ENCODE data around the gene MXI1. TPM values are rescaled to one million over a fixed set of nuclear protein-coding genes. Genes with fewer than 3 reads are reported as not detected.

Gene MXI1
- total RNA-seq, 3 donors from 2014 or later (not counting 1 experiment from before 2014, with no cell fraction given), result 11.2 to 14.1 (median 13.6) TPM

GRCh38 chr10:110323503-110323902 is 116.1 kb downstream of the MXI1 start:
- Mint-ChIP-seq H3K36me3 (no peaks in the 10 kb centered on the region), H3K4me3 (no peak overlapping the region), H3K27ac (no peak overlapping the region), H3K27me3 (ENCODE audit: low read depth in 2 of 2) (peaks cover 21 to 39% of the 10 kb centered on the region in 2 donors), H3K9me3 (no peaks in the 10 kb centered on the region), H3K4me1 (no peaks in the 10 kb centered on the region)
- Histone ChIP-seq H3K9me3 (ENCODE audit: control insufficient read depth, insufficient read depth, low read length) (no peaks in the 10 kb centered on the region), H3K4me3 (ENCODE audit: low read length) (no peak overlapping the region), H3K4me1 (ENCODE audit: control insufficient read depth, insufficient read depth, low read length) (no peaks in the 10 kb centered on the region), H3K27me3 (ENCODE audit: control insufficient read depth, insufficient read depth, low read length) (no peaks in the 10 kb centered on the region), H3K27ac (ENCODE audit: low read length) (no peak overlapping the region), H3K36me3 (ENCODE audit: control insufficient read depth, insufficient read depth, low read length) (no peaks in the 10 kb centered on the region)
- no peak for ATAC-seq
- no peak for TF ChIP-seq CTCF (IDR thresholded peaks at IDR 0.05)
- DNase-seq, result no peak
- WGBS (ENCODE audit: insufficient coverage), result 97% methylated on average over 1 of the region's 2 CpGs
- intact Hi-C loops (cut with micrococcal nuclease), result no loop called here

GRCh38 chr10:110324201-110324804 is 116.9 kb downstream of the MXI1 start:
- ATAC-seq, result no peak

GRCh38 chr10:110324805-110325280 is 117.4 kb downstream of the MXI1 start:
- Mint-ChIP-seq H3K27ac (no peak overlapping the region), H3K27me3 (ENCODE audit: low read depth in 2 of 2) (peaks cover 18 to 39% of the 10 kb centered on the region in 2 donors), H3K4me1 (no peaks in the 10 kb centered on the region), H3K9me3 (no peaks in the 10 kb centered on the region), H3K4me3 (no peak overlapping the region), H3K36me3 (no peaks in the 10 kb centered on the region)
- intact Hi-C loops (cut with micrococcal nuclease), result no loop called here
- ATAC-seq (no peak), DNase-seq (no peak)
- no peaks in the 10 kb centered on the region for H3K4me1 ChIP-seq (ENCODE audit: control insufficient read depth, insufficient read depth, low read length)
- TF ChIP-seq CTCF (IDR thresholded peaks at IDR 0.05), result no peak
- WGBS (ENCODE audit: insufficient coverage), result 59% methylated on average over 3 of the region's 3 CpGs
- H3K36me3 ChIP-seq (ENCODE audit: control insufficient read depth, insufficient read depth, low read length), result no peaks in the 10 kb centered on the region
- no peaks in the 10 kb centered on the region for H3K27me3 ChIP-seq (ENCODE audit: control insufficient read depth, insufficient read depth, low read length)
- H3K9me3 ChIP-seq (ENCODE audit: control insufficient read depth, insufficient read depth, low read length), result no peaks in the 10 kb centered on the region
- no peak overlapping the region for H3K4me3 ChIP-seq (ENCODE audit: low read length)
- H3K27ac ChIP-seq (ENCODE audit: low read length), result no peak overlapping the region

More at GRCh38 chr10:110324201-110324804, 116.9 kb downstream of the MXI1 start:
- Histone ChIP-seq H3K4me1 (ENCODE audit: control insufficient read depth, insufficient read depth, low read length) (no peaks in the 10 kb centered on the region), H3K27ac (ENCODE audit: low read length) (no peak overlapping the region), H3K9me3 (ENCODE audit: control insufficient read depth, insufficient read depth, low read length) (no peaks in the 10 kb centered on the region), H3K4me3 (ENCODE audit: low read length) (no peak overlapping the region), H3K27me3 (ENCODE audit: control insufficient read depth, insufficient read depth, low read length) (no peaks in the 10 kb centered on the region), H3K36me3 (ENCODE audit: control insufficient read depth, insufficient read depth, low read length) (no peaks in the 10 kb centered on the region)
- Mint-ChIP-seq H3K27me3 (ENCODE audit: low read depth in 2 of 2) (peaks cover 18 to 39% of the 10 kb centered on the region in 2 donors), H3K9me3 (no peaks in the 10 kb centered on the region), H3K4me1 (no peaks in the 10 kb centered on the region), H3K4me3 (no peak overlapping the region), H3K36me3 (no peaks in the 10 kb centered on the region), H3K27ac (no peak overlapping the region)
- TF ChIP-seq CTCF (IDR thresholded peaks at IDR 0.05), result no peak
- intact Hi-C loops (cut with micrococcal nuclease), result no loop called here
- WGBS (ENCODE audit: insufficient coverage), result 89% methylated on average over 5 of the region's 5 CpGs
- no peak for DNase-seq

All from natural killer cell (primary cell).